Measurements from ENCODE around the gene FAM222B.

FAM222B gene

GRCh38 chr17:28750178-28751047 is 92.2 kb downstream of the FAM222B start:
- peaks cover 12% of the 10 kb centered on the region for H3K4me1 ChIP-seq
- H3K36me3 ChIP-seq, result peaks cover 25% of the 10 kb centered on the region
- H3K4me3 ChIP-seq (ENCODE audit: low read depth, low read length), result no peak overlapping the region
- no peaks in the 10 kb centered on the region for H3K9me3 ChIP-seq
- peak; percentile 87 for DNase-seq
- H3K27me3 ChIP-seq, result no peaks in the 10 kb centered on the region
- TF ChIP-seq CTCF (IDR thresholded peaks at IDR 0.05; ENCODE audit: low read depth, low read length), result peak; percentile 89

GRCh38 chr17:28749516-28750177 is 92.9 kb downstream of the FAM222B start:
- no peak overlapping the region for H3K4me3 ChIP-seq (ENCODE audit: low read depth, low read length)
- H3K9me3 ChIP-seq, result no peaks in the 10 kb centered on the region
- H3K4me1 ChIP-seq, result peaks cover 12% of the 10 kb centered on the region
- TF ChIP-seq CTCF (IDR thresholded peaks at IDR 0.05; ENCODE audit: low read depth, low read length), result no peak
- peaks cover 25% of the 10 kb centered on the region for H3K36me3 ChIP-seq
- H3K27me3 ChIP-seq, result no peaks in the 10 kb centered on the region
- DNase-seq, result no peak

DNA sequence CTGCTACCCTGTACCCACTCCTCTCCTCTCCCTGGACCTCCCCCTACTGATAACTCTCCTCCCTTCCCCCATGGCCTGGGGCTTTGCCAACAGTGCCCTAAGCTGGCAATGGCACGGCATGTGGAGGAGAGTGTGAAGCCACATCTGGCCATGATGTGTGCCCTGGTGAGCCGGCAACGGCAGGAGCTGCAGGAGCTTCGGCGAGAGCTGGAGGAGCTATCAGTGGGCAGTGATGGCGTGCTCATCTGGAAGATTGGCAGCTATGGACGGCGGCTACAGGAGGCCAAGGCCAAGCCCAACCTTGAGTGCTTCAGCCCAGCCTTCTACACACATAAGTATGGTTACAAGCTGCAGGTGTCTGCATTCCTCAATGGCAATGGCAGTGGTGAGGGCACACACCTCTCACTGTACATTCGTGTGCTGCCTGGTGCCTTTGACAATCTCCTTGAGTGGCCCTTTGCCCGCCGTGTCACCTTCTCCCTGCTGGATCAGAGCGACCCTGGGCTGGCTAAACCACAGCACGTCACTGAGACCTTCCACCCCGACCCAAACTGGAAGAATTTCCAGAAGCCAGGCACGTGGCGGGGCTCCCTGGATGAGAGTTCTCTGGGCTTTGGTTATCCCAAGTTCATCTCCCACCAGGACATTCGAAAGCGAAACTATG is 93.6 kb downstream of the FAM222B start:
- Histone ChIP-seq H3K36me3 (peaks cover 25% of the 10 kb centered on the region), H3K27me3 (no peaks in the 10 kb centered on the region), H3K4me1 (peaks cover 12% of the 10 kb centered on the region), H3K9me3 (no peaks in the 10 kb centered on the region), H3K4me3 (ENCODE audit: low read depth, low read length) (no peak overlapping the region)
- no peak for TF ChIP-seq CTCF (IDR thresholded peaks at IDR 0.05; ENCODE audit: low read depth, low read length)
- no peak for DNase-seq

GRCh38 chr17:28747801-28748750 is 94.5 kb downstream of the FAM222B start:
- Histone ChIP-seq H3K27me3 (no peaks in the 10 kb centered on the region), H3K36me3 (peaks cover 25% of the 10 kb centered on the region), H3K9me3 (no peaks in the 10 kb centered on the region), H3K4me3 (ENCODE audit: low read depth, low read length) (no peak overlapping the region), H3K4me1 (peaks cover 12% of the 10 kb centered on the region)
- DNase-seq, result no peak
- no peak for TF ChIP-seq CTCF (IDR thresholded peaks at IDR 0.05; ENCODE audit: low read depth, low read length)

- H3K4me1 ChIP-seq, result peaks cover 12% of the 10 kb centered on the region
- DNase-seq, result peak; percentile 64
- peaks cover 25% of the 10 kb centered on the region for H3K36me3 ChIP-seq
These were observed 95.4 kb downstream of the FAM222B start for GRCh38 chr17:28747051-28747691.

More at GRCh38 chr17:28747051-28747691, 95.4 kb downstream of the FAM222B start:
- no peak for TF ChIP-seq CTCF (IDR thresholded peaks at IDR 0.05; ENCODE audit: low read depth, low read length)
- no peaks in the 10 kb centered on the region for H3K9me3 ChIP-seq
- H3K27me3 ChIP-seq, result no peaks in the 10 kb centered on the region
- no peak overlapping the region for H3K4me3 ChIP-seq (ENCODE audit: low read depth, low read length)

Measured in BE2C (cell line).